Testis (tissue), 2 donors: ENCODE results near the gene PDCD2.

ENCODE experiments used
- CTCF ChIP-seq, 3 experiments: fragments of 450-650 bp in 2 of 3; fragments of 200-600 bp in 1 of 3; sonication (generic) in 1 of 3; IDR thresholded peaks; one replicate each; pipeline ENCODE4 v1.5.1; 2016 to 2019; ENCODE audit warnings: antibody characterized with exemption in 3 of 3, mild to moderate bottlenecking in 2 of 3, moderate library complexity in 1 of 3
- POLR2A ChIP-seq: fragments of 450-650 bp; IDR thresholded peaks from one replicate; pipeline ENCODE4 v1.6.1; 2017; ENCODE audit warnings: antibody characterized with exemption, mild to moderate bottlenecking, moderate library complexity

- TF ChIP-seq CTCF (IDR thresholded peaks at IDR 0.05) = no peak
- no peak for TF ChIP-seq POLR2A
These were observed 19.4 kb downstream of the PDCD2 start for GRCh38 chr6:170564936-170565530.
